ENCODE measurements around the gene EDNRA.

- TF ChIP-seq, protein P1, sequence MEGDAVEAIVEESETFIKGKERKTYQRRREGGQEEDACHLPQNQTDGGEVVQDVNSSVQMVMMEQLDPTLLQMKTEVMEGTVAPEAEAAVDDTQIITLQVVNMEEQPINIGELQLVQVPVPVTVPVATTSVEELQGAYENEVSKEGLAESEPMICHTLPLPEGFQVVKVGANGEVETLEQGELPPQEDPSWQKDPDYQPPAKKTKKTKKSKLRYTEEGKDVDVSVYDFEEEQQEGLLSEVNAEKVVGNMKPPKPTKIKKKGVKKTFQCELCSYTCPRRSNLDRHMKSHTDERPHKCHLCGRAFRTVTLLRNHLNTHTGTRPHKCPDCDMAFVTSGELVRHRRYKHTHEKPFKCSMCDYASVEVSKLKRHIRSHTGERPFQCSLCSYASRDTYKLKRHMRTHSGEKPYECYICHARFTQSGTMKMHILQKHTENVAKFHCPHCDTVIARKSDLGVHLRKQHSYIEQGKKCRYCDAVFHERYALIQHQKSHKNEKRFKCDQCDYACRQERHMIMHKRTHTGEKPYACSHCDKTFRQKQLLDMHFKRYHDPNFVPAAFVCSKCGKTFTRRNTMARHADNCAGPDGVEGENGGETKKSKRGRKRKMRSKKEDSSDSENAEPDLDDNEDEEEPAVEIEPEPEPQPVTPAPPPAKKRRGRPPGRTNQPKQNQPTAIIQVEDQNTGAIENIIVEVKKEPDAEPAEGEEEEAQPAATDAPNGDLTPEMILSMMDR (IDR thresholded peaks at IDR 0.05; ENCODE audit: low read length): no peak
- no peak for TF ChIP-seq EZH2 (IDR thresholded peaks at IDR 0.05; ENCODE audit: borderline replicate concordance, low read length)
Observed at GRCh38 chr4:147535124-147535523, 54.2 kb downstream of the EDNRA start.

Data from OCI-LY1 (cell line).